HG03378 (cell line): ENCODE data around the gene MYO5C.
"Not testable (repeated sequence)": the region's sequence is repeated elsewhere in the genome, so short reads cannot be mapped to it uniquely, and the experiment has no call there.

ENCODE experiments used
- ATAC-seq: cut with Tn5 transposase; IDR thresholded peaks from one replicate; pipeline ENCODE4 v1.9.1; 2021; ENCODE audit warnings: mild to moderate bottlenecking, moderate library complexity; ENCODE audit not compliant: unreplicated experiment

MYO5C gene

DNA sequence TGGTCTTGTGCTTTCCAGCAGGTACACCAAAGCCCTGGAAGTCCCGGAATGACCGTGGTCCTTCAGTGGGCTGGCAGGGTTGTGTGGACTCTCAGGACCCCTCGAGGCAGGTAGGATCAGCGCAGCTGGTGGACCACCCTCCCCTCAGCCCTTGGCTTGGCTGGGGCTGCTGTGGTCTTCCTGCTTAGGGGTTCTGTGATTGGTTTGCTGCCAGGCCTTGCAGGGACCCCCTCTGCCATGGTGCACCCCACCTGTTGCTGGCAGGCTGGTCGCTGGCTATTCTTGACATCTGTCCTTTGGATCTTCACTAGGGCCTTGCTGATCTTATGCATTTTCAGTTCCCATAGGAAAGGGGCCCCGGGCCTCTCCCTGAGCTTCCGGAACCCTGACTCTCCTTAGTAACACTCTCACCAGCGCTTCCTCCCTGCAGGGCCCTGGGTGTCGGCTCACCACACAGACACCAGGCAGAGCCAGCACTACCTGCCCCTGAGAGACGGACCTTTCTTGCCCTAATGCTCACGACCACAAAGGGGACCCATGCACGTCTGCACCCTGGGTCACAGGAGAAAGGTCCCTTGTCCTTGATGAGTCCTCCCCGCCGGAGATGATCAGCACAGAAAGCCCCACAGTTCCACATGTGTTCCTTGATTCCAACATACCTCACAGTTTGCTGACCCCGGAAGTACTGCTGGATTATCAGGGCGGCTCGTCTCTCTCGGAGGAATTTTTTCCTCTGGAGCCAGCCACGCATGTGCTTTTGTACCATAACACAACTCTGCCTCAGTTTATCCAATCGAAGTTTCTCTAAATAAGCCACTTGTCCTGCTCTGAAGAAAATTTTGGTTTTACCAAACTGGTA lies 51.7 kb downstream of the MYO5C start:
- ATAC-seq, result no peak

DNA sequence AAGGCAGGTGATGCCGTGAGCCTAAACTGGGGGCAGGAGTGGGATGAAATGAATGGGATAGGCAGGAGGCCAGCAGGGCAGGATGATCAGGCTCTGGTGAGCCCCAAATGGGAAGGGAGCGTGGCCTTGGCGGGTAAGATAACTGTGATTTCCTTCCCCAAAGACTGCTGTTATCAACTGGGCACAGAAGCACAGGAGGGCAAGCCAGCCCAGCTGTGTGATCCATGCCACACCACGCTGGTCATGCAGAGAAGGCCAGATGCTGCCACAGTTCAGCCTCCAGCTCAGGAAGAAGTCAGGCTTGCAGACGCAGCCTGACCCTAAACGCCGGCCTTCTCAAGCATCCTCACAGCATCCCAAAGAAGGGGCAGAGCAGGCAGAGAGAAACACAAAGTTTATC lies 52.3 kb downstream of the MYO5C start:
- no peak for ATAC-seq

- no peak for ATAC-seq
Measured at GRCh38 chr15:52241489-52241888, 54.1 kb downstream of the MYO5C start.

DNA sequence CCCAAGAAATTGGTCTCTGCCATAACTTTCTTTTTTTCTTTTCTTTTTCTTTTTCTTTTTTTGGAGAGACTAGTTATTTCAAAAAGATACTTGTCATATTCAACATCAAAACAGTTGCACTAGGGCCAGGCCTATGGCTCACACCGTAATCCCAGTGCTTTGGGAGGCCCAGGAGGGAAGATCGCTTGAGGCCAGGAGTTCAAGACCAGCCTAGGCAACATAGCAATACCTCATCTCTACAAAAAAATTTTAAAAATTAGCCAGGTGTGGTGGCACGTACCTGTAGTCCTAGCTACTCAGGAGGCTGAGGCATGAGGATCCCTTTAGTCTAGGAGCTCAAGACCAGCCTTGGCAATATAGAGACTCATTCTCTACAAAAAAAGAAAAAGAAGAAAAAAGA lies 55.4 kb downstream of the MYO5C start:
- ATAC-seq, result no peak

DNA sequence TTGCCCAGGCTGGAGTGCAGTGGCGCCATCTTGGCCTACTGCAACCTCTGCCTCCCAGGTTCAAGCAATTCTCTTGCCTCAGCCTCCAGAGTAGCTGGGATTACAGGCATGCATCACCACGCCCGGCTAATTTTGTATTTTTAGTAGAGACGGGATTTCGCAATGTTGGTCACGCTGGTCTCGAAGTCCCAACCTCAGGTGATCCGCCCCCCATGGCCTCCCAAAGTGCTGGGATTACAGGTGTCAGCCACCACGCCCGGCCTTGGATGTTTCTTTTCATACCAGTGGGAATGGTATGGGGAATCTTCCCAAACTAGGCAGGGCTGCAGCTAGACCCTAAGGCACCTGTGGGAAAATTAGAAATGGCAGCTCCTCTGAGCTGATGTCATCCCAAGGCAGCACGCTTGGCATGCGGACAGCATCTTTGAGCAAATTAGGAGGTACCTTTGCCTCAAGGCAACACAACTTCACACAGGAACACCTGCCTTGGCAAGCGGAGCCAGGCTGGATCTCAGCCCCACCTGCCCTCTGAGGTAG lies 56.5 kb downstream of the MYO5C start:
- not testable (repeated sequence) for ATAC-seq

DNA sequence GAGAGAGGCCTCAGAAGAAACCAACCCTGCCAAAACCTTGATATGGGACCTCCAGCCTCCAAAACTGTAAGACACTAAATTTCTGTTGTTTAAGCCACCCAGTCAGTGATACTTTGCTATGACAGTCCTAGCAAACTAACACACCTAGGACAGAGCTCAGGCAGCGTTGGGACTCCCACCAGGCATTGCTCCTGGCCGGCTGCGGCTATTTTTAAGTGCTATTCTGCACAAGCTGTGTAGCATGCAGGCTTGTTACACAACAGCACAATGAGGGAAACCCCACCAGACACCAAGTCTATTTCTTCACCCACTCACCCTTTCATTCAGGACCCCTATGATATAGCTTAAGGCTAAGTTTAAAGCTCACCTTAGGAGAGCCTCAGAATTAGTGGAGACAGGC lies 57.5 kb downstream of the MYO5C start:
- no peak for ATAC-seq

GRCh38 chr15:52236013-52236412 lies 59.6 kb downstream of the MYO5C start:
- ATAC-seq, result no peak

DNA sequence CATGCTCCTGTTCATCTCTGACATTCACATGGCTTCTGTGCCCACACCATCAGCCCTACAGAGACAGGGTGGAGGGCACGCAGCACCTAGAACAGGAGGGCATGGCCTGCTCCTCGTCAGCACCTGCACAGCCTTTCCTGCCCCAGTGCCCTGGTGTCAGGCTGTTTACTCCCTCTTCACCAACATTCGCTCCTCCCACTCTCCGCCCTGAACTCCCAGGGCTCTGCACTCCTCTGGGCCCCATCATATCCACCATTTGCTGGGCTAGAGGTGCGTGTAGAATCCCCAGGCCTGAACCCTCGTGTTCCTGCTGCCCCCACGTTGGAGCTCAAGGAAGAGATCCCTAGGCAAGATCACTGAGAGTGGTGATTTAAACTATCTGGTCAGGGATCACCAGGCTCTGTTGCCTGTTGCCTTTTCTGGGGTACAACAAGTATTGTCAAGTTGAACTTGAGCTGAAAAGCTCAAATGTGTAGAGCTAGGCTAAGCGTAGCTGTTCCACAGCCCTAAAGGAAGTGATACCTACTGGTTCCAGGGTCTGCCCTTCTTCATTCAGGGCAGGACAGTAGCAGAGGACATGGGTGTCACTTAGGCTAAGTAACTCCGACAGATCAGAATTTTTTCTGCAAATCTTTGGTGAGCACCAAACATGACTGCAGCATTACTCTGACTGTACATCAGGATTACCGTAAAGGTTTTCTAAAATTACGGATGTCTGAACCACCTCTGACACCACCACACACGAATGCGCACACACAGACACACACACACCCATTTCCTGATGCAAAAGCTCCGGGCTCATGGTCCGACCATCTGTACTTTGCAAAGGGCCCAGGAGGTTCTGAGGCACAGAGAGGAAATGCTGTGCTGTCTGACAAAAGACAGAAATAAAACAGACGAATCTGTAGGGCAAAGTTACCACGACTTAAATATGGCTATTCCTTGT lies 60.7 kb downstream of the MYO5C start:
- peak; percentile 36 for ATAC-seq

DNA sequence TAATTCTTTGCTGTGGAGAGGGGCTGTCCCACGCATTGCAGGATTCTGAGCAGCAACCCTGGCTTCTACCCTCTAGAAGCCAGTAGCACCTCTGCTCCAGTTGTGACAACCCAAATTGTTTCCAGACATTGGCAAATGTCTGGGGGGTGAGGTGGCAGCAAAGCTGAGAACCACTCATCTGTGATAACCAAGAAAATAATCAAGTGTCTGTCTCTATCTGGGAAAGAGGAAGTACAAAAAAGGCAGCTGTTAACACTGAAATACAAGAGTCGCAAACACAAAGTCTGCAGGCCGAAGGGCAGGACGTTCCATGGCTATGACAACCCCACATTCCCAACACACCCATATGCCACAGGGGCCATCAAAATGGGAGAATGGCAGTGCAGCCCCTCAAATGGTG lies 62.2 kb downstream of the MYO5C start:
- peak; percentile 47 for ATAC-seq

- peak; percentile 71 for ATAC-seq
Measured at GRCh38 chr15:52232327-52232726, 63.3 kb downstream of the MYO5C start.

GRCh38 chr15:52230073-52230472 lies 65.5 kb downstream of the MYO5C start:
- ATAC-seq, result no peak

DNA sequence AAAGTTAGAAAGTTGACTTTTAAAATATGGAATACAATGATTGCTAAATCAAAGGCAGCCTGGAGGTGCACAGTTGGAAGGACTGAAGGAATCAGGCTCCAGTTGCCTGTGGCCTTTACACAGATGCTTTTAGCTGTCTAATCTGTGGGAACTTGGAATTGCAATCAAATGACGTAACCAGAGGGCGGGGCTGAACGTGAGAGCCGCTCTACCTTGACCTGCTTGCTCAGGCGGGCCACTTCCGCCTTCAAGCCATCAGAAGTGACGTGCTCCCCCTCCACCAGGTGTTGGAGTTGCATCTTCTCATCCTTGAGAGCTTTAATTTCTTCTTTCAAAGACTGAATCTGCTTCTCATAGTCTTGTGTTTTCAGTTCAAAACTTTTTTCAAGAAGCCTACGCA lies 66.7 kb downstream of the MYO5C start:
- ATAC-seq, result no peak

DNA sequence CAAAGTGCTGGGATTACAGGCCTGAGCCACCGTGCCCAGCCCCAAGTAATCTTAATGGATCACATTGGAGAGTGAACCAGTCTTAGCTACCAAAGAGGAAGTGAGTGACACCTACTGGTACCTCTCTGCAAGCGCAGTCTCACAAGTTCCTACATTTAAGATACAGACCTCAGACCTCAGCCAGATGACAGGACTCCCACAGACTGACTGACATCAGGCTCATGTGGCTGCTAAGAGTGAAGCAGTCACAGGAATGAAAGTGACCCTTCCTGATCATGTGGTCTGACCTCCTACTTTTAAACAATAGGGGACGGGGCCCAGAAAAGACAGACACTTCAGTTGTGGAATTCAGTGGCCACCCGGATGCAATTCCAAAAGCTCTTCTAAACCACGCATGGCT lies 68.1 kb downstream of the MYO5C start:
- ATAC-seq, result peak; percentile 91

- no peak for ATAC-seq
Measured at GRCh38 chr15:52225230-52225629, 70.4 kb downstream of the MYO5C start.

DNA sequence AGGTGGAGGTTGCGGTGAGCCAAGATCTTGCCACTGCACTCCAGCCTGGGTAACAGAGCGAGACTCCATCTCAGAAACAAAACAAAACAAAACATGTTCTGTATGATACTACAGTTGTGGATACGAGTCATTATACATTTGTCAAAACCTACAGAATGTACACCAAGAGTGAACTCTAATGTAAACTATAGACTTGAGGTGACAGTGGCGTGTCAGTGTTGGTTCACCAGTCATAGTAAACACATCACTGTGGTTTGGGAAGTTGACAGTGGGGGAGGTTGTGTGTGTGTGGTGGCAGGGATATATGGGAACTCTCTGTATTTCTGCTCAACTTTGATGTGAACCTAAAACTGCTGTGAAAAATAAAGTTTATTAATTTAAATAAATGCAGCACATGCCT lies 71.4 kb downstream of the MYO5C start:
- ATAC-seq, result no peak

GRCh38 chr15:52221730-52222129 lies 73.9 kb downstream of the MYO5C start:
- ATAC-seq, result peak; percentile 74

GRCh38 chr15:52220937-52221660 lies 74.5 kb downstream of the MYO5C start:
- peak; percentile 23 for ATAC-seq

DNA sequence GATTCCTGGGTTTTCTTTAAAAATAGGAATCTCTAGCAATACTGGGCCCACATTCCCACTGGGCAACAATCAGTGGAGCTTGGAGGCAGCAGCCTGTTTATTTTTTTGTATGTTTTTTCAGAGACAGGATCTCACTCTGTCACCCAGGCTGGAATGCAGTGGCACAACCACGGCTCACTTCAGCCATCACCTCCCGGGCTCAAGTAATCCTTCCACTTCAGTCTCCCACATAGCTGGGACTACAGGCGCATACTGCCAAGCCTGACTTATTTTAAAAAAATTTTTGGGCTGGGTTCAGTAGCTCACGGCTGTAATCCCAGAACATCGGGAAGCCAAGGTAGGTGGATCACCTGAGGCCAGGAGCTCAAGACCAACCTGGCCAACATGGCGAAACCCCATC lies 75.4 kb downstream of the MYO5C start:
- no peak for ATAC-seq

- ATAC-seq, result no peak
Measured at GRCh38 chr15:52218816-52219215, 76.8 kb downstream of the MYO5C start.

- no peak for ATAC-seq
Measured at GRCh38 chr15:52218371-52218770, 77.2 kb downstream of the MYO5C start.

DNA sequence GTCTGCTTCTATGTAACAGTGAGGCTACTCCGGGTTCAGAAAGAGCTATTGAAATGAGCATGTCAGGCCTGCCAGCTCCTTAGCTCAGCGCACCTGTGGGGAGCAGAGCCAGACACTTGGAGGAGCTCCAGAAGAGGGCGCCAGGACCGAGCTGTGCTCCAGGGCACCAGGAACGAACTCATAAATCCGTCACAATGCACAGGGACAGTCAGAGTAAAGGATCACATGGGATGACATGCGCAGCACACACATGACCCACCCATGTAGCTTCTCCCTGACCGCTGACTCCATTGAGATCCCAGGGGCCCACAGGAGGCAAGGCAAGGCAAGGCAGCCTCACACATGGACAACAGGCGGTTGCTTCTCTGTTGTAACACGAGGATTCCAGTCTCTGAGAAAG lies 78.4 kb downstream of the MYO5C start:
- ATAC-seq, result no peak
